Sigmoid colon (tissue), 4 donors: ENCODE measurements around the gene NR3C2.

Experiments
- CTCF ChIP-seq, 4 experiments: fragments of 450-650 bp in 3 of 4; fragments of 200-600 bp in 1 of 4; IDR thresholded peaks; one replicate each; pipeline ENCODE4 v1.5.1; 2016 to 2019; ENCODE audit warnings: antibody characterized with exemption in 4 of 4, mild to moderate bottlenecking in 3 of 4, moderate library complexity in 2 of 4
- POLR2AphosphoS5 ChIP-seq, 4 donors: sonication (generic); formaldehyde crosslinking; IDR thresholded peaks; one replicate each; pipeline ENCODE4 v1.6.1; 2017; ENCODE audit warnings: antibody characterized with exemption in 4 of 4

DNA sequence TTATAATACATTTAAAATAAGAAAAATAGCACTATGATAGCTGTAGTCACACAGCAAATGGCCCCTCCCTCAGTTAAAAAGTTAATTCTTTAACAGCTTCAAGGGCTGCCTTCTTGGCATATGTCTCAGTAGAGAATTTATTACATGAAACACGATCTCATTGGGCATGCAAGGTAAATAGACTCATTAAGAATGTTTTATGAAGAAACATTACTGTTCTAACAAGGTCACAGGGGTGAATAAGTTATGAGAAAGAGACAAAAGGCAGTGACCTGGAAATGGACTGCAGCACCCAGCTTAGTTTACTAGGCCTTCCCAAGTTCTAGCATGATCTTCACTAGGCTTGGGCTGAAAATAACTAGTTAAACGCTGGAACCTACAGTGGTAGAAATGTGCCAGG, 277.7 kb downstream of the NR3C2 start:
- TF ChIP-seq CTCF (IDR thresholded peaks at IDR 0.05) (no peak), POLR2AphosphoS5 (IDR thresholded peaks at IDR 0.05) (no peak)
